ENCODE measurements around the gene HOXA10. TPM values are rescaled to one million over a fixed set of nuclear protein-coding genes. Genes with fewer than 3 reads are reported as not detected.

HOXA10 gene
- total RNA-seq, 1 experiment from 2014 or later = not detected

GRCh38 chr7:27144781-27145164, 29.3 kb downstream of the HOXA10 start:
- Histone ChIP-seq H3K14ac (ENCODE audit: insufficient read depth, low read length) (no peak overlapping the region), H2BK120ac (ENCODE audit: low read depth, low read length, poor library complexity, severe bottlenecking) (no peak overlapping the region), H3K4me1 (ENCODE audit: insufficient read depth, low read length) (no peaks in the 10 kb centered on the region), H3K23me2 (ENCODE audit: insufficient read length, low read depth, low read length, poor library complexity, severe bottlenecking) (peaks cover 14% of the 10 kb centered on the region), H3K27ac (ENCODE audit: insufficient read length, low read depth, low read length) (no peak overlapping the region), H4K91ac (ENCODE audit: insufficient read length, low read depth, low read length) (no peak overlapping the region), H3K23ac (ENCODE audit: insufficient read length, low read depth, low read length) (no peak overlapping the region), H2BK12ac (ENCODE audit: insufficient read length, low read depth, low read length) (no peak overlapping the region), H3K79me1 (ENCODE audit: insufficient read depth, low read depth, low read length, poor library complexity, severe bottlenecking) (no peaks in the 10 kb centered on the region), H3K56ac (ENCODE audit: insufficient read length, low read depth, low read length) (no peak overlapping the region), H3K9me3 (ENCODE audit: control insufficient read depth, low read depth, low read length) (no peaks in the 10 kb centered on the region), H3K9ac (ENCODE audit: extremely low read depth, insufficient read length, low read length) (no peak overlapping the region), H2AK5ac (ENCODE audit: insufficient read length, low read length) (no peak overlapping the region), H3K27me3 (ENCODE audit: insufficient read depth, low read length) (peaks cover 96% of the 10 kb centered on the region), H2BK15ac (ENCODE audit: low read depth, low read length) (no peak overlapping the region), H2BK20ac (ENCODE audit: low read depth, low read length, poor library complexity, severe bottlenecking) (no peak overlapping the region), H4K20me1 (ENCODE audit: control insufficient read depth, insufficient read depth, insufficient read length) (no peaks in the 10 kb centered on the region), H3K79me2 (ENCODE audit: insufficient read depth, low read length) (no peaks in the 10 kb centered on the region), H2BK5ac (ENCODE audit: insufficient read length, low read length) (no peak overlapping the region), H3T11ph (ENCODE audit: low read length) (no peak overlapping the region), H4K5ac (ENCODE audit: insufficient read length, low read depth, low read length) (no peak overlapping the region), H3K4me2 (ENCODE audit: insufficient read depth, insufficient read length, low read length) (no peak overlapping the region), H2AFZ (ENCODE audit: low read length) (no peak overlapping the region), H4K8ac (replicated peaks; ENCODE audit: insufficient read length, low read depth, low read length) (no peak overlapping the region), H3K18ac (ENCODE audit: insufficient read length, low read depth, low read length) (no peak overlapping the region), H3K4ac (ENCODE audit: low read depth, low read length) (no peak overlapping the region)
- no peak overlapping the region for H3K27ac Mint-ChIP-seq
- DNase-seq = no peak
- H3K4me3 Mint-ChIP-seq = no peak overlapping the region
- H3K9me3 Mint-ChIP-seq = peaks cover 19 to 28% of the 10 kb centered on the region in 2 experiments
- peaks cover 100% of the 10 kb centered on the region for H3K27me3 Mint-ChIP-seq (ENCODE audit: low read depth)
- WGBS (ENCODE audit: extremely low coverage, insufficient read length, low lambda C conversion rate) = no CpG with 5 or more reads among the region's 31 CpGs
- H3K36me3 Mint-ChIP-seq (ENCODE audit: insufficient read depth in 1 of 3, low read depth in 3 of 3) = no peaks in the 10 kb centered on the region; a peak in 3 of 7 replicates
- no peak for TF ChIP-seq CTCF (conservative IDR thresholded peaks at IDR 0.05)
- peaks cover 5 to 24% of the 10 kb centered on the region in 2 experiments for H3K4me1 Mint-ChIP-seq
